Thymus (tissue), 11 donors: ENCODE measurements around the gene ERP29. TPM values are rescaled to one million over a fixed set of nuclear protein-coding genes. Genes with fewer than 3 reads are reported as not detected.
"Not testable (repeated sequence)": the region's sequence is repeated elsewhere in the genome, so short reads cannot be mapped to it uniquely, and the experiment has no call there.

ENCODE experiments used
- DNase-seq, 9 donors: peaks; one replicate each; pipeline ENCODE4 v3.0.0-alpha.2; 2013; ENCODE audit warnings: low spot score in 9 of 9, low read depth in 6 of 9, missing footprints in 1 of 9
- H3K27ac ChIP-seq, 2 donors: one replicate each; pipeline ENCODE4 v1.5.1; 2013; ENCODE audit warnings: control low read depth in 1 of 2, low read depth in 1 of 2, low read length in 1 of 2, mild to moderate bottlenecking in 1 of 2, moderate library complexity in 1 of 2
- H3K27me3 ChIP-seq, 2 donors: one replicate each; pipeline ENCODE4 v1.5.1; 2013; ENCODE audit warnings: low read length in 1 of 2; ENCODE audit not compliant: control insufficient read depth in 2 of 2, insufficient read depth in 1 of 2
- H3K36me3 ChIP-seq, 2 donors: one replicate each; pipeline ENCODE4 v1.5.1; 2013; ENCODE audit warnings: low read length in 1 of 2, mild to moderate bottlenecking in 1 of 2, moderate library complexity in 1 of 2; ENCODE audit not compliant: control insufficient read depth in 2 of 2, insufficient read depth in 2 of 2
- H3K4me1 ChIP-seq, 2 donors: one replicate each; pipeline ENCODE4 v1.5.1; 2013; ENCODE audit warnings: low read length in 2 of 2; ENCODE audit not compliant: control insufficient read depth in 2 of 2, insufficient read depth in 2 of 2
- H3K4me3 ChIP-seq, 2 donors: one replicate each; pipeline ENCODE4 v1.5.1; 2013; ENCODE audit warnings: low read length in 2 of 2, control low read depth in 1 of 2, mild to moderate bottlenecking in 1 of 2
- H3K9me3 ChIP-seq, 2 donors: one replicate each; pipeline ENCODE4 v1.5.1; 2013; ENCODE audit warnings: low read length in 1 of 2, mild to moderate bottlenecking in 1 of 2; ENCODE audit not compliant: control insufficient read depth in 2 of 2, insufficient read depth in 1 of 2
- WGBS: extraction: QIAGEN DNeasy Blood & Tissue Kit; methylation state at CpG from one replicate; pipeline ENCODE4 v1.1.7; 2013; 5-methylcytosine and 5-hydroxymethylcytosine counted together
- polyA plus RNA-seq: library from polyadenylated mRNA; stranded (reverse); fragments of 200-250 nt; gene quantifications from one replicate; pipeline ENCODE4 v1.2.3, GENCODE V29; 2013
- total RNA-seq: library from RNA; stranded (reverse); fragments of 120-200 nt; gene quantifications from one replicate; pipeline ENCODE4 v1.2.4, GENCODE V29; 2013
- donor health status: healthy.

Gene ERP29
- total and polyA plus RNA-seq, 2 donors = 85.0 to 130 TPM

DNA sequence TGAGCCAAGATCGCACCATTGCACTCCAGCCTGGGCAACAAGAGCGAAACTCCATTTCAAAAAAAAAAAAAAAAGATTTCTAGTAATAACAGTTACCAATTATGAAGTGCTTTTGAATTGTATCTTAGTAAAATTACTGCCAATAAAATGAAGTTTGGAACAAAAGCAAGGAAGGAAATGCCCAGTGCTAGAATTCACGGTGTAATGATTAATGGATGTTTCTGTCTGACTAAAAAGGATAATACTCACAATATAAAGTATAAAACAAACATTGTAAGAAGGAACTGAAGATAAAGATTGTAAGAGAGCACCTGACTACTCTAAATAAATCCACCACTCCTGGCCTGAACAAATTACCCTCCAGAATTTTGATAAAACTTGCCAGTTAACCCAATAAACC lies 4.3 kb upstream of the ERP29 start:
- no peak for DNase-seq
- Histone ChIP-seq H3K4me3 (no peak overlapping the region), H3K9me3 (peaks cover 0 to 8% of the 10 kb centered on the region in 2 donors), H3K27ac (no peak overlapping the region), H3K4me1 (peaks cover 7 to 23% of the 10 kb centered on the region in 2 donors), H3K36me3 (no peaks in the 10 kb centered on the region), H3K27me3 (no peaks in the 10 kb centered on the region)
- 90% methylated on average over 3 of the region's 3 CpGs for WGBS

DNA sequence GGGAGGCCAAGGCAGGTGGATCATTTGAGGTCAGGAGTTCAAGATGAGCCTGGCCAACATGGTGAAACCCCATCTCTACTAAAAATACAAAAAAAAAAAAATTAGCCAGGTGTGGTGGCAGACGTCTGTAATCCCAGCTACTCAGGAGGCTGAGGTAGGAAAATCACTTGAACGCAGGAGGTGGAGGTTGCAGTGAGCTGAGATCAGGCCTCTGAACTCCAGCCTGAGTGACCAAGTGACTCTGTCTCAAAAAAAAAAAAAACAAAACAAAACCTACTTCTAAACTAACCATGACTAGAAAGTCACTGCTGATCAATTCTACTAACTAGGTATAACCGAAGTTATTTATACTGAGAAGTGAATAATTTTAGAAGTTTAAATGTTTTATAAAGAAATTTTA lies 3.6 kb upstream of the ERP29 start:
- 89% methylated on average over 3 of the region's 3 CpGs for WGBS
- H3K4me1 ChIP-seq = peaks cover 11 to 29% of the 10 kb centered on the region in 2 donors
- not testable (repeated sequence) for H3K4me3 ChIP-seq, H3K36me3 ChIP-seq, H3K9me3 ChIP-seq, H3K27me3 ChIP-seq, H3K27ac ChIP-seq, DNase-seq

DNA sequence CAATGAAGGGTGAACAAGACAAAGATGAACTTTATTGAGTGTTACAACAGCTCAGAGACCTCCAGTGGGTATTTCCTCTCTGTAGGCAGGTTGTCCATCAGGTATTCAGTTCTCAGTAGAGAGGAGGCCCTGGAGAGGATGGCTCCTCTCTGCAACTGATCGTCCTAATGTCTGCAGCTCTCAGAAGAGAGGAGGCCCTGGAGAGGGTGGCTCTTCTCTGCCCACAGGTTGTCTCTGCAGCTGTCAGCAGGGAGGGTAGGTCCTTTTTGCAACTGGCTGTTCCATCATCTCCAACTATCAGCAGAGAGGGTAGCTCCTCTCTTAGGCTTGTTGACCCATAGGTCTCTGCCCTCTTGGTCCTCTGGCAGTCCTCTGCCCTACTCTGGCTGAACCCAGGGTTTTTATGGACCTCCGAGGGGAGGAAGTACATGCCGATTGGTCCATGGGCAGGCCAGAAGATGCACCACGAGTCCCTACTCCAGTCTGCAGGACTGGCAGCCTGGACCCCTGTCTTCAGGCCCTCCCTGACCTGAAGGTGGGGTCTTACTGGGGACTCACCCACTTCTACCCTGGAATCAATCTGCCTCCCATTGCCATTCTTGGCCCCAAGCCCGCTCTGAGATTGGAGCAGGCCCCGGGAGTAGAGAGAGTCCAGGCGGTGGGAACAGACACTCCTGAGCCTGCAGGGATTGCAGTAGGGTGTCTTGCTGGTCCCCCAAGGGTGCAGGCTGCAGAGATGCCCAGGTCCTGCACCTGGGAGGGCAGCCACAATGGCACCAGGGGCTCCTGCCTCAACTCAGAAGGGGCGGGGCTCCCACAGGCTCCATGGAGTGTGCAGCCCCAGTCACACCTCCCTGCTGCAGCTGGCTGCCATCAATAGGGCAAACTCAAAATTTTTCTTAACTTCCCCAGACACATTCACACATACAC lies 2.5 kb upstream of the ERP29 start:
- Histone ChIP-seq H3K4me3 (no peak overlapping the region), H3K9me3 (peaks cover 0 to 8% of the 10 kb centered on the region in 2 donors), H3K27ac (no peak overlapping the region), H3K4me1 (peaks cover 13 to 33% of the 10 kb centered on the region in 2 donors), H3K36me3 (peaks cover 0 to 5% of the 10 kb centered on the region in 2 donors), H3K27me3 (no peaks in the 10 kb centered on the region)
- no peak for DNase-seq
- WGBS = 99% methylated on average over 8 of the region's 8 CpGs

DNA sequence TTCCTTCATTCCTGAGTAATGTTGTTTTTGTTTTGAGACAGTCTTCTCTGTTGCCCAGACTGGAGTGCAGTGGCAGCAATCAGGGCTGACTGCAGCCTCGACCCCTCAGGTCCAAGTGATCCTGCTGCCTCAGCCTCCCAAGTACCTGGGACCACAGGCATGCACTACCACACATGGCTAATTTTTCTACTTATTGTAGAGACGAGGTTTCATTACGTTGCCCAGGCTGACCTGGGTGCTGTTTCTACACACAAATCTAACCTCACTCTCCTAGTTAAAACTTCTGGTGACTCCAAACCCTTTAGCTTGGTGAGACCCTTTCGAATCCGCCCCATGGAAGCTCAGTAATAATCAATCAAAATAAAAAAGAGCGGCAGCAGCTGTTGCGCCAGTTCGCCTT lies 1.5 kb upstream of the ERP29 start:
- Histone ChIP-seq H3K4me1 (peaks cover 13 to 33% of the 10 kb centered on the region in 2 donors), H3K9me3 (peaks cover 0 to 8% of the 10 kb centered on the region in 2 donors), H3K4me3 (peak overlapping the region in 1 of 2 donors; percentile 93), H3K36me3 (peaks cover 5 to 13% of the 10 kb centered on the region in 2 donors), H3K27ac (no peak overlapping the region), H3K27me3 (no peaks in the 10 kb centered on the region)
- no peak for DNase-seq
- WGBS = 95% methylated on average over 8 of the region's 8 CpGs

DNA sequence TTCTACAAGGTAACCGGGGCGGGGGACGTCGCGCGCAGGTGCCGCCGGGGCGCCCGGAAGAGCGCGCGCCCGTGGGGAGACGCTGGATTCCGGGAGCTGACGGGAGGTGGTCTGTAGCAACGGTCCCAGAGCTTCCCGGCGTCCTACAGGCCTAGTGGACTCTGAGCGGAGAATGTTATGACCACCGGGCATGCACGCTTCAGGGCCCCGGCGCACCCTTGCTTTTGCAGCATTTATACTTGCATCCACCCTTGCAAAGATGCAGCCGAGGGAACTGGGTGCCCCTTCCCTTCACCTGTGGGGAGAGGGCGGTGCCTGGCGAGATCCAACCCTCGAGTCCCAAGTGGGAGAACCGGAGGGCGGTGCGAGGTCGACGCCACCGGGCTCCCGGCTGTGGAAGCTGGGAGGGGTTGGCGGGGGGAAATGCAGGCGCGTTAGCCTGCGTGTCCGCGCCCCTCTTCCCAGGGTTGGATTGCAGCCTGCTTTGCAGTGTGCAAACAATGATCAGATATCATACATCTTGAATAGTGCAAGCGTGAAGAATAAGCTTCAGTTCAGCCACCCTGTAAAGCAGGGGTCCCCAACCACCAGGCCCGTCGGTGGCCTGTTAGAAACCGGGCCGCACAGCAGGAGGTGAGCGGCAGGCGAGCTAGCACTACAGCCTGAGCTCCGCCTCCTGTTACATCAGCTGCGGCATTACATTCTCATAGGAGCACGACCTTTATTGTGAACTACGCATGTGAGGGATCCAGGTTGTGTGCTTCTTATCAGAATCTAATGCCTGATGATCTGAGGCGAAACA lies 576 bp downstream of the ERP29 start:
- WGBS = 3% methylated on average over 54 of the region's 54 CpGs
- Histone ChIP-seq H3K27me3 (no peaks in the 10 kb centered on the region), H3K27ac (peak overlapping the region; percentile 93 to 94), H3K9me3 (peaks cover 0 to 8% of the 10 kb centered on the region in 2 donors), H3K4me1 (peaks cover 13 to 33% of the 10 kb centered on the region in 2 donors), H3K36me3 (peaks cover 5 to 29% of the 10 kb centered on the region in 2 donors), H3K4me3 (peak overlapping the region; percentile 90 to 93)
- DNase-seq = peak in 6 of 9 donors; percentile 39 to 79 (median 52)

DNA sequence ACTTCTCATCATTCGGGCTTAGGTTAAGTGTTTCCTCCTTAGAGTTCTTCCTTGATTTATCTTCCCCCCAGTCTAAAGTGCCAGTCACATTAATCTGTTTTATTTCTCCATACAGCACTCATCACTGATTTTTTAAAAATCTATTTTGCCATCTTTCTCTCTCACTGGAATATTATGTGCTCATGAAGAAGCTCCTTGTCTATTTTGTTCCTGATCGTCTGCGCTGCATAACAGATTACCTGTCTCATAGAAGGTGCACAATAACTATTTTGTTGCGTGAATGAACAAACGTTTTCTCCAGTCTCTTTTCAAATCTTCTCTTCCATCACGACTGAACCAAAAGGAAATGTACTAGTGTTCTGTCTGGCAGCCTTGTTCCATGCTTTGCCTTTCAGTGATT lies 2.7 kb downstream of the ERP29 start:
- WGBS = 97% methylated on average over 6 of the region's 6 CpGs

DNA sequence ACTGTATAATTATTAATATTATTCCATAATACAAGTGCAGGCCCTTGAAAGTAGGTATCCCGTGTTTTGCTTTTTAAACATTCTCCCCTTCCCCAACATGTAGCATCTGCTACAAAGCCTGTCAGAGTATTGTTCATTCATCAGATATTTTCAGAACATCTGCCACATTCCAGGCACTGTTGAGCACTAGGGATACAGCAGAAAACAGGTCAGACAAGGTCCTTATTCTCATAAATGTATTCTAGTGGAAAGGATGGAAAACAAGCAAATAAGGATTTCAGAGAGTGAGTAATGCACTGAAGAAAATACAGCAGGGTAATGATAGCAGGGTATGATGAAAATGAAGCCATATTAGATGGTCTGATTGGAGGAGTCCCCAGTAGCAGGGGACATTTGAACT lies 3.8 kb downstream of the ERP29 start:
- H3K36me3 ChIP-seq = peaks cover 17 to 60% of the 10 kb centered on the region in 2 donors
- 99% methylated on average over 1 of the region's 1 CpG for WGBS
- no peak overlapping the region for H3K4me3 ChIP-seq
- no peak overlapping the region for H3K27ac ChIP-seq
- no peaks in the 10 kb centered on the region for H3K27me3 ChIP-seq
- peaks cover 7 to 19% of the 10 kb centered on the region in 2 donors for H3K4me1 ChIP-seq
- H3K9me3 ChIP-seq = no peaks in the 10 kb centered on the region
- no peak for DNase-seq

More for the DNA sequence above, 2.7 kb downstream of the ERP29 start:
- H3K36me3 ChIP-seq = peaks cover 16 to 50% of the 10 kb centered on the region in 2 donors
- H3K27ac ChIP-seq = no peak overlapping the region
- no peak for DNase-seq
- no peaks in the 10 kb centered on the region for H3K27me3 ChIP-seq
- peaks cover 0 to under 1% of the 10 kb centered on the region in 2 donors for H3K9me3 ChIP-seq
- peaks cover 13 to 28% of the 10 kb centered on the region in 2 donors for H3K4me1 ChIP-seq
- H3K4me3 ChIP-seq = no peak overlapping the region

DNA sequence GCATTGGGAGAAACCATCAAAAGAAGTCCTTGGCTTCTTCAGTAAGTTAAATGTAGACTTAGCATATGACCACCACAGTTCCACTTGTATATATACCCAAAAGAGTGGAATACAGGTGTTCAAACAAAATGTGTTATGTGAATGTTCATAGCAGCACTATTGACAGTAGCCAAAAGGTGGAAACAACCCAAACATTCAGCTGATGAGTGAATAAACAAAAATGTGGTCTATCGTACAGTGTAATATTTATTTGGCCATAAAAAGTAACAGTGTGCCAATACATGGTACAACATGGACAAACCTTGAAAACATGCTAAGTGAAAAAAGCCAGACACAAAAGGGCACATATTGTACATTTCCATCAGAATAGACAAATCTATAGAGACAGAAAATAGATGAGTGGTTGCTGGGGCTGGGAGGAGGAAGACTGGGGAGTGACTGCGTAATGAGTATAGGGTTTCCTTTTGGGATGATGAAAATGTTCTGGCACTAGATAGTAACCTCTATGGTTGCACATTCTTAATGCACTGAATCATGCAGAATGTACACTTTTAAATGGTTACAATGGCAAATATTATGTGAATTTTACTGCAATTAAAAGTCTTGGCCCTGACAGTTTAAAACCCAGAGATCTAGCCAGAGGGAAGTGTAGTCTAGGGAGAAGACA lies 5.5 kb downstream of the ERP29 start:
- DNase-seq = no peak
- Histone ChIP-seq H3K9me3 (no peaks in the 10 kb centered on the region), H3K27me3 (no peaks in the 10 kb centered on the region), H3K27ac (no peak overlapping the region), H3K36me3 (peaks cover 25 to 76% of the 10 kb centered on the region in 2 donors), H3K4me3 (no peak overlapping the region), H3K4me1 (peaks cover 6 to 10% of the 10 kb centered on the region in 2 donors)
- 96% methylated on average over 2 of the region's 2 CpGs for WGBS
